CD14-positive monocyte (primary cell): Measurements from ENCODE around the gene TMEM119. TPM values are rescaled to one million over a fixed set of nuclear protein-coding genes. Genes with fewer than 3 reads are reported as not detected.
A peak's percentile ranks its signal among the peaks of the same experiment; 100 is the strongest.

Experiments used
- DNase-seq, 3 donors: peaks; one replicate each; pipeline ENCODE4 v3.0.0-alpha.2; 2011 to 2022
- H2AFZ ChIP-seq: 2 replicates; pipeline ENCODE4 v1.6.0; 2012; ENCODE audit warnings: mild to moderate bottlenecking, low read depth, low read length, inconsistent platforms; ENCODE audit not compliant: insufficient read depth, poor library complexity, severe bottlenecking
- H3K27ac ChIP-seq, 2 donors: 1 replicate in 1 of 2; 2 replicates in 1 of 2; pipeline ENCODE4 v1.5.1; 2012 to 2013; ENCODE audit warnings: low read length in 2 of 2, control low read depth in 1 of 2, inconsistent platforms in 1 of 2, low read depth in 1 of 2, mild to moderate bottlenecking in 1 of 2
- H3K27me3 ChIP-seq, 2 donors: one replicate each; pipeline versions ENCODE4 v1.6.0 to v1.6.1; 2011 to 2013; ENCODE audit warnings: low read length in 2 of 2; ENCODE audit not compliant: control insufficient read depth in 2 of 2, insufficient read depth in 2 of 2
- H3K36me3 ChIP-seq, 2 donors: replicated peaks in 1 of 2; 1 replicate in 1 of 2; 2 replicates in 1 of 2; pipeline versions ENCODE4 v1.5.1 to v1.6.1; 2012 to 2013; ENCODE audit warnings: low read length in 2 of 2, control low read depth in 1 of 2, inconsistent platforms in 1 of 2, mild to moderate bottlenecking in 1 of 2; ENCODE audit not compliant: insufficient read depth in 2 of 2, control insufficient read depth in 1 of 2
- H3K4me1 ChIP-seq, 2 donors: 1 replicate in 1 of 2; 2 replicates in 1 of 2; pipeline versions ENCODE4 v1.5.1 to v1.6.1; 2012 to 2013; ENCODE audit warnings: low read length in 2 of 2, control low read depth in 1 of 2, inconsistent platforms in 1 of 2, mild to moderate bottlenecking in 1 of 2, moderate library complexity in 1 of 2; ENCODE audit not compliant: insufficient read depth in 2 of 2, control insufficient read depth in 1 of 2
- H3K4me2 ChIP-seq: replicated peaks from 2 replicates; pipeline ENCODE3; 2012; ENCODE audit warnings: low read length, moderate library complexity, mild to moderate bottlenecking; ENCODE audit not compliant: poor library complexity, severe bottlenecking; ENCODE audit errors: extremely low read depth
- H3K4me3 ChIP-seq, 3 experiments: fragments of 200-600 bp in 1 of 3; sonication (generic) in 1 of 3; replicated peaks in 1 of 3; 1 replicate in 2 of 3; 2 replicates in 1 of 3; pipeline ENCODE4 v1.5.1; 2011 to 2013; ENCODE audit warnings: low read length in 3 of 3, mild to moderate bottlenecking in 3 of 3, control low read depth in 2 of 3, low read depth in 2 of 3, inconsistent platforms in 1 of 3, moderate library complexity in 1 of 3
- H3K79me2 ChIP-seq: 2 replicates; pipeline ENCODE4 v1.6.0; 2012; ENCODE audit warnings: mild to moderate bottlenecking, control low read depth, inconsistent platforms, low read length, moderate library complexity; ENCODE audit not compliant: insufficient read depth
- H3K9ac ChIP-seq: 2 replicates; pipeline ENCODE4 v1.6.0; 2017; ENCODE audit warnings: low read length, mild to moderate bottlenecking; ENCODE audit not compliant: insufficient read depth, poor library complexity, severe bottlenecking
- H3K9me3 ChIP-seq, 2 donors: replicated peaks in 1 of 2; 1 replicate in 1 of 2; 2 replicates in 1 of 2; pipeline versions ENCODE4 v1.5.1 to v1.6.1; 2012 to 2013; ENCODE audit warnings: low read length in 2 of 2, control low read depth in 1 of 2; ENCODE audit not compliant: control insufficient read depth in 1 of 2, insufficient read depth in 1 of 2
- H4K20me1 ChIP-seq: 2 replicates; pipeline ENCODE4 v1.6.0; 2012; ENCODE audit warnings: mild to moderate bottlenecking, low read length, control low read depth, moderate library complexity; ENCODE audit not compliant: insufficient read depth
- H3K27ac Mint-ChIP-seq, 7 donors: one replicate each; pipeline ENCODE4 v1.8.0; 2020; ENCODE audit warnings: mild to moderate bottlenecking in 7 of 7, mixed read lengths in 7 of 7, moderate library complexity in 6 of 7, inconsistent platforms in 2 of 7
- H3K27me3 Mint-ChIP-seq, 3 donors: one replicate each; pipeline ENCODE4 v1.8.0; 2021 to 2022; ENCODE audit warnings: low read depth in 3 of 3, mild to moderate bottlenecking in 3 of 3, mixed read lengths in 3 of 3, moderate library complexity in 3 of 3, inconsistent platforms in 1 of 3
- H3K36me3 Mint-ChIP-seq, 2 donors: one replicate each; pipeline ENCODE4 v1.8.0; 2020; ENCODE audit warnings: mixed read lengths in 2 of 2, inconsistent platforms in 1 of 2, mild to moderate bottlenecking in 1 of 2
- H3K4me1 Mint-ChIP-seq: one replicate; pipeline ENCODE4 v1.8.0; 2020; ENCODE audit warnings: mild to moderate bottlenecking, mixed read lengths
- H3K4me3 Mint-ChIP-seq, 2 donors: one replicate each; pipeline ENCODE4 v1.8.0; 2020; ENCODE audit warnings: mild to moderate bottlenecking in 2 of 2, mixed read lengths in 2 of 2, moderate library complexity in 1 of 2
- H3K9me3 Mint-ChIP-seq, 7 donors: one replicate each; pipeline ENCODE4 v1.8.0; 2020 to 2022; ENCODE audit warnings: mixed read lengths in 7 of 7, mild to moderate bottlenecking in 6 of 7, moderate library complexity in 6 of 7, inconsistent platforms in 2 of 7
- WGBS: methylation state at CpG from one replicate; pipeline ENCODE4 v1.1.5; 2013; ENCODE audit warnings: missing lambda C conversion rate; ENCODE audit not compliant: insufficient coverage; 5-methylcytosine and 5-hydroxymethylcytosine counted together
- intact Hi-C, 2 donors: fragments of 100-400 bp; cut with micrococcal nuclease; formaldehyde crosslinking; loops; one replicate each; pipeline versions ENCODE4 v1.15.0 to v1.15.1; 2023
- polyA plus RNA-seq, 3 donors: library from polyadenylated mRNA; depleted of rRNA in 1 of 3; unstranded in 2 of 3; stranded (reverse) in 1 of 3; fragments of 300-500 nt in 2 of 3; fragments of >200 nt in 1 of 3; fragmentation: Illumina TruSeq in 2 of 3; gene quantifications; 1 replicate in 2 of 3; 2 replicates in 1 of 3; pipeline ENCODE4 v1.2.3, GENCODE V29; 2012 to 2021
- TF ChIP-seq, protein P1 (sequence below): fragments of 200-600 bp; IDR thresholded peaks from one replicate; pipeline ENCODE4 v1.8.0; 2022; ENCODE audit warnings: antibody characterized with exemption, mild to moderate bottlenecking

The TMEM119 gene
- polyA plus RNA-seq, 3 donors: 0.18 to 0.85 (median 0.56) TPM

GRCh38 chr12:108642899-108643654 is 45.2 kb upstream of the TMEM119 start:
- no peak overlapping the region for H2AFZ ChIP-seq
- no peak overlapping the region for H3K4me3 Mint-ChIP-seq
- no peaks in the 10 kb centered on the region for H3K27me3 ChIP-seq
- TF ChIP-seq, protein P1, sequence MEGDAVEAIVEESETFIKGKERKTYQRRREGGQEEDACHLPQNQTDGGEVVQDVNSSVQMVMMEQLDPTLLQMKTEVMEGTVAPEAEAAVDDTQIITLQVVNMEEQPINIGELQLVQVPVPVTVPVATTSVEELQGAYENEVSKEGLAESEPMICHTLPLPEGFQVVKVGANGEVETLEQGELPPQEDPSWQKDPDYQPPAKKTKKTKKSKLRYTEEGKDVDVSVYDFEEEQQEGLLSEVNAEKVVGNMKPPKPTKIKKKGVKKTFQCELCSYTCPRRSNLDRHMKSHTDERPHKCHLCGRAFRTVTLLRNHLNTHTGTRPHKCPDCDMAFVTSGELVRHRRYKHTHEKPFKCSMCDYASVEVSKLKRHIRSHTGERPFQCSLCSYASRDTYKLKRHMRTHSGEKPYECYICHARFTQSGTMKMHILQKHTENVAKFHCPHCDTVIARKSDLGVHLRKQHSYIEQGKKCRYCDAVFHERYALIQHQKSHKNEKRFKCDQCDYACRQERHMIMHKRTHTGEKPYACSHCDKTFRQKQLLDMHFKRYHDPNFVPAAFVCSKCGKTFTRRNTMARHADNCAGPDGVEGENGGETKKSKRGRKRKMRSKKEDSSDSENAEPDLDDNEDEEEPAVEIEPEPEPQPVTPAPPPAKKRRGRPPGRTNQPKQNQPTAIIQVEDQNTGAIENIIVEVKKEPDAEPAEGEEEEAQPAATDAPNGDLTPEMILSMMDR: no peak
- no peak overlapping the region for H3K27ac ChIP-seq
- H3K36me3 Mint-ChIP-seq: peaks cover 40 to 44% of the 10 kb centered on the region in 2 donors
- no peaks in the 10 kb centered on the region for H3K79me2 ChIP-seq
- H3K4me2 ChIP-seq: no peak overlapping the region
- no peak for DNase-seq
- H3K27ac Mint-ChIP-seq: no peak overlapping the region
- H3K4me3 ChIP-seq: no peak overlapping the region
- H3K27me3 Mint-ChIP-seq: peaks cover 0 to 2% (median 0%) of the 10 kb centered on the region in 3 donors
- peaks cover 0 to 2% (median 0%) of the 10 kb centered on the region in 7 donors for H3K9me3 Mint-ChIP-seq
- H3K4me1 ChIP-seq: peaks cover 17 to 21% of the 10 kb centered on the region in 2 donors
- peaks cover 38 to 45% of the 10 kb centered on the region in 2 donors for H3K36me3 ChIP-seq
- no CpG with 5 or more reads among the region's 1 CpG for WGBS
- H3K9ac ChIP-seq: no peak overlapping the region
- peaks cover 39% of the 10 kb centered on the region for H3K4me1 Mint-ChIP-seq
- H4K20me1 ChIP-seq: peaks cover 22% of the 10 kb centered on the region
- H3K9me3 ChIP-seq: no peaks in the 10 kb centered on the region
- intact Hi-C loops: no loop called here

DNA sequence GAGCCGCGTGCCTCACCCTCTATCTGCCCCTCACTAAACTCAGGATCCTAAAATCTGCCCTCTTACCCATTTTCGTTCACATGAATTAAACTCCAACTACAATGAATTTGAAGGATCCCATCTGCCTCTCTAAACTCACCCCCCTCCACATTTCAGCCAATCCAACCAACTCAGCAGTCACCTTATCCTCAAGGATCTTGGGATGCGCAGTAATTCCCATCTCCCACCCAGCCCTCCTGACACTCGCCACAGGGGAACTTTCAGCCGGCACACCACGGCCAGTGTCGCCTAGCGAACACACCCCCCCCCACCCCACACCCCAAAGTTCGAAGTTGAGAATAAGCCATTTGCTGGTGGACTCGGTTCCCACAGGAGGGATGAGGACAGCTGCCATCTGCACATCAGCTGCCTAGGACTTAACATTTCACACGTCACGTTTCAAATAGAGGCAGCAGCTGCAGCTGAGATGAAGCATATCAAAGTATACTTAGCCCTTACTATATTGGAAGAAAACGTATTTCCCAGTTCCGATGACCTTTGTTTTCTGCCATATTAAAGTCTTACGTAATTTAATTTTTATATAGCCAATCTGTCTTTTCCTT is 44.5 kb upstream of the TMEM119 start:
- peak overlapping the region in 6 of 7 donors; percentile 22 to 84 (median 68) for H3K27ac Mint-ChIP-seq
- Histone ChIP-seq H3K79me2 (peaks cover under 1% of the 10 kb centered on the region), H3K9me3 (no peaks in the 10 kb centered on the region), H3K4me1 (peaks cover 24 to 29% of the 10 kb centered on the region in 2 donors), H3K9ac (no peak overlapping the region), H3K36me3 (peaks cover 31 to 38% of the 10 kb centered on the region in 2 donors), H2AFZ (no peak overlapping the region), H3K4me2 (no peak overlapping the region), H3K27ac (peak overlapping the region; percentile 26 to 57), H3K4me3 (no peak overlapping the region), H3K27me3 (no peaks in the 10 kb centered on the region), H4K20me1 (peaks cover 16% of the 10 kb centered on the region)
- DNase-seq: no peak
- no peak overlapping the region for H3K4me3 Mint-ChIP-seq
- TF ChIP-seq, protein P1: no peak
- peaks cover 0 to 2% (median 0%) of the 10 kb centered on the region in 7 donors for H3K9me3 Mint-ChIP-seq
- WGBS: 74% methylated on average over 4 of the region's 16 CpGs
- peaks cover 45% of the 10 kb centered on the region for H3K4me1 Mint-ChIP-seq
- H3K36me3 Mint-ChIP-seq: peaks cover 34 to 36% of the 10 kb centered on the region in 2 donors
- peaks cover 0 to 2% (median 0%) of the 10 kb centered on the region in 3 donors for H3K27me3 Mint-ChIP-seq
- intact Hi-C loops: no loop called here
